SK-N-SH treated with all-trans-retinoic acid at 6 μM for 48 hours (cell line): ENCODE results near the gene TUFT1.

Experiments used
- ATAC-seq: fragments of 200-7000 bp; cut with Tn5 transposase; 3 replicates; pipeline ENCODE4 v1.9.1; 2020; ENCODE audit warnings: mild to moderate bottlenecking, moderate library complexity
- ARNTL ChIP-seq: fragments of 450-650 bp; formaldehyde crosslinking; IDR thresholded peaks from 2 replicates; pipeline ENCODE4 v1.5.0; 2020; ENCODE audit warnings: low read depth, mild to moderate bottlenecking, moderate library complexity, borderline replicate concordance
- BACH2 ChIP-seq: fragments of 250-450 bp; sonication (Bioruptor Pico); IDR thresholded peaks from 2 replicates; pipeline ENCODE4 v1.9.0; 2021; ENCODE audit warnings: mild to moderate bottlenecking, borderline replicate concordance
- CREB5 ChIP-seq: fragments of 250-450 bp; sonication (Bioruptor Pico); IDR thresholded peaks from 2 replicates; pipeline ENCODE4 v1.5.1; 2020; ENCODE audit warnings: low read depth, mild to moderate bottlenecking, moderate library complexity
- CSDC2 ChIP-seq: fragments of 250-450 bp; sonication (Bioruptor Pico); IDR thresholded peaks from 2 replicates; pipeline ENCODE4 v1.5.0; 2020; ENCODE audit warnings: mild to moderate bottlenecking, moderate library complexity
- CSRNP3 ChIP-seq: fragments of 250-450 bp; sonication (Bioruptor Pico); IDR thresholded peaks from 2 replicates; pipeline ENCODE4 v1.5.1; 2021; ENCODE audit warnings: mild to moderate bottlenecking, moderate library complexity
- ESRRG ChIP-seq: fragments of 250-450 bp; sonication (Bioruptor Pico); IDR thresholded peaks from 2 replicates; pipeline ENCODE4 v1.6.1; 2021; ENCODE audit warnings: mild to moderate bottlenecking
- GLIS3 ChIP-seq: fragments of 250-450 bp; sonication (Bioruptor Pico); IDR thresholded peaks from 2 replicates; pipeline ENCODE4 v1.5.0; 2020; ENCODE audit warnings: mild to moderate bottlenecking, moderate library complexity
- ISL1 ChIP-seq: fragments of 250-450 bp; sonication (Bioruptor Pico); IDR thresholded peaks from 2 replicates; pipeline ENCODE4 v2.1.2; 2022; ENCODE audit warnings: mild to moderate bottlenecking, moderate library complexity
- OSR1 ChIP-seq: fragments of 250-450 bp; sonication (Bioruptor Pico); IDR thresholded peaks from 2 replicates; pipeline ENCODE4 v1.8.0; 2022; ENCODE audit warnings: moderate library complexity, mild to moderate bottlenecking, inconsistent platforms
- PATZ1 ChIP-seq: fragments of 250-450 bp; sonication (Bioruptor Pico); IDR thresholded peaks from 2 replicates; pipeline ENCODE4 v1.8.0; 2020; ENCODE audit warnings: mild to moderate bottlenecking, moderate library complexity, borderline replicate concordance
- POU6F1 ChIP-seq: fragments of 250-450 bp; sonication (Bioruptor Pico); IDR thresholded peaks from 2 replicates; pipeline ENCODE4 v1.8.0; 2021; ENCODE audit warnings: low read depth, mild to moderate bottlenecking, moderate library complexity, borderline replicate concordance
- RARB ChIP-seq: fragments of 250-450 bp; sonication (Bioruptor Pico); IDR thresholded peaks from 2 replicates; pipeline ENCODE4 v1.8.0; 2021; ENCODE audit warnings: mild to moderate bottlenecking, moderate library complexity
- SNAI2 ChIP-seq: fragments of 250-450 bp; sonication (Bioruptor Pico); IDR thresholded peaks from 2 replicates; pipeline ENCODE4 v1.5.0; 2020; ENCODE audit warnings: mild to moderate bottlenecking, moderate library complexity
- TSHZ2 ChIP-seq: fragments of 250-450 bp; sonication (Bioruptor Pico); IDR thresholded peaks from 2 replicates; pipeline ENCODE4 v1.5.0; 2020; ENCODE audit warnings: mild to moderate bottlenecking, moderate library complexity
- ZC3H10 ChIP-seq: fragments of 250-450 bp; sonication (Bioruptor Pico); IDR thresholded peaks from 2 replicates; pipeline ENCODE4 v1.5.1; 2021; ENCODE audit warnings: mild to moderate bottlenecking, moderate library complexity
- ZFP30 ChIP-seq: fragments of 450-650 bp; formaldehyde crosslinking; IDR thresholded peaks from 2 replicates; pipeline ENCODE4 v1.5.0; 2022; ENCODE audit warnings: mild to moderate bottlenecking, moderate library complexity
- ZNF565 ChIP-seq: fragments of 450-650 bp; formaldehyde crosslinking; conservative IDR thresholded peaks from 2 replicates; pipeline ENCODE4 v1.5.0; 2020; ENCODE audit warnings: low read depth, mild to moderate bottlenecking, moderate library complexity
- ZNF70 ChIP-seq: fragments of 450-650 bp; formaldehyde crosslinking; IDR thresholded peaks from 2 replicates; pipeline ENCODE4 v1.5.0; 2020; ENCODE audit warnings: mild to moderate bottlenecking, moderate library complexity
- ZNF8 ChIP-seq: fragments of 450-650 bp; formaldehyde crosslinking; IDR thresholded peaks from 2 replicates; pipeline ENCODE4 v1.5.0; 2020; ENCODE audit warnings: mild to moderate bottlenecking, moderate library complexity

TUFT1 gene

GRCh38 chr1:151494741-151495281 is 45.3 kb upstream of the TUFT1 start:
- ATAC-seq: peak; percentile 84
- peak; percentile 65; the same call in 1 of the 2 replicates for TF ChIP-seq POU6F1 (CRISPR knock-in tag)
- no peak; the same call in 1 of the 2 replicates for TF ChIP-seq ISL1 (CRISPR knock-in tag)
- TF ChIP-seq ZC3H10 (CRISPR knock-in tag): no peak; the same call in 1 of the 2 replicates
- no peak for TF ChIP-seq ZNF8

- ATAC-seq: peak; percentile 22; the same call in 2 of the 3 replicates
Observed at GRCh38 chr1:151495316-151495715, 44.8 kb upstream of the TUFT1 start.

GRCh38 chr1:151499365-151499764 is 40.7 kb upstream of the TUFT1 start:
- TF ChIP-seq ARNTL (CRISPR knock-in tag): no peak
- no peak for TF ChIP-seq CSDC2 (CRISPR knock-in tag)
- TF ChIP-seq ZC3H10 (CRISPR knock-in tag): no peak
- TF ChIP-seq ESRRG (CRISPR knock-in tag): no peak
- no peak for TF ChIP-seq BACH2 (CRISPR knock-in tag)
- no peak for TF ChIP-seq CREB5
- no peak for TF ChIP-seq ZNF70 (CRISPR knock-in tag)
- no peak for TF ChIP-seq GLIS3
- no peak for TF ChIP-seq RARB (CRISPR knock-in tag)
- TF ChIP-seq ISL1 (CRISPR knock-in tag): no peak
- no peak for TF ChIP-seq ZFP30
- TF ChIP-seq TSHZ2 (CRISPR knock-in tag): no peak
- TF ChIP-seq ZNF565: no peak
- no peak for TF ChIP-seq ZNF8
- TF ChIP-seq OSR1 (CRISPR knock-in tag): no peak
- no peak for TF ChIP-seq CSRNP3
- no peak for TF ChIP-seq PATZ1 (CRISPR knock-in tag)
- TF ChIP-seq SNAI2 (CRISPR knock-in tag): no peak
- no peak for ATAC-seq

More at GRCh38 chr1:151495316-151495715, 44.8 kb upstream of the TUFT1 start:
- TF ChIP-seq POU6F1 (CRISPR knock-in tag) (no peak), ZNF8 (no peak), GLIS3 (no peak), BACH2 (CRISPR knock-in tag) (no peak), ARNTL (CRISPR knock-in tag) (no peak), CSDC2 (CRISPR knock-in tag) (no peak)
